GF-D8 (cell line): ENCODE data around the gene C1GALT1C1L.
"Not testable (repeated sequence)": the region's sequence is repeated elsewhere in the genome, so short reads cannot be mapped to it uniquely, and the experiment has no call there.

Experiments used
- DNase-seq: peaks from one replicate; lab custom pipeline; 2025; lab: John Stamatoyannopoulos, UW

Gene C1GALT1C1L

DNA sequence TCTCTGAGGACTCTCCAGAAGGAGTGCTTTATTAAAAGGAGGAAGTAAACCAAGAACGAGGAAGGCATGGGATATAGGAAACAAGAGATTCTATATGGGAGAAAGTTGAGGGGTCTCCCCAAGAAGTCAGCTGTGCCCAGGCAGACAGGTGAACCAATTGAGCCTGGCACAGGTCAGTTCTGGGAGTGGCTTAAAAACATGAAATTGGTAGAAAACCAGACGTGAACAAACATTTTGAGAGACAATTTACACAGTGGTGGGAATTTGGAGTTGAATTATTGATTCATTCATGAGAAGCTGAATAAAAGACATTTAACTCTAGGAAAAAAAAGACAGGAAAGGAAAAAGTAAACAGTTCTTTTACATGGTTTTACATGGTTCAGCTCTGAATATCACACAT lies 22.7 kb downstream of the C1GALT1C1L start:
- no peak for DNase-seq

DNA sequence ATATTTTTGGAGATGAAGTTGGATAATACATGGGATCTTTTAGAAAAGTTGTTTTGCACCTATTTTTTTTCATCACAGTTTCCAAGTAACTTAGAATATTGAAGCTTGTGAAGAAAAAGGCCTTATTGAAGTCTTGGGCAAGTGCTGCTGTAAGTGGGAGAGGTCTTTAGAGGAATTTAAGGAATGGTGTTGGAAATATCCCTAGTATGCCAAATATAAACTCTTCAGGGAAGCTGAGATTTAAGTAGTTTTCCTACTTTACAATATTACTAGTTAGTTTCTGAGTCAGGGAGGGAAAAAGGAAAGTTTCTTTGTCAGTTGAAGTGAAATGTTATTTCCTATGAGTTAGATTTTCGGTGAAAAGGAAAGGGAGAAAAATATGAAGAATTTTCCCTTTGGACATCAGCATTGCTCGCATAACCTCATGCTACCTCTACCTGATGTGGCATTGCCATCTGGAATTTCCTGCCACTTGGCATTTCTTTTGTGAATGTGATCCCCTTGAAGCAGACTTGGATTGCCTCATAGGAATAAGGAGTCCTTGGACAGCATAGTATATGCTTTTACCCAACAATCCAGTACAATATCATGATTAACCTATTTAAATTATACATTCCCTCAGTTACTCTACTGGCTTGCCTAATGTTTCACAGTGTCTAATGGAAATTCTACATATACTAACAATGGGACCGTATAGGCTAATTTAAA lies 27.1 kb downstream of the C1GALT1C1L start:
- DNase-seq: no peak

GRCh38 chr2:43643680-43644079 lies 32.5 kb downstream of the C1GALT1C1L start:
- no peak for DNase-seq

GRCh38 chr2:43642363-43642762 lies 33.9 kb downstream of the C1GALT1C1L start:
- no peak for DNase-seq

GRCh38 chr2:43637030-43637803 lies 39.0 kb downstream of the C1GALT1C1L start, which contains the start of gene PLEKHH2:
Gene PLEKHH2 (plus strand): TSS chr2:43637260. CDS start chr2:43644674, 7,414 bp downstream.
- no peak for DNase-seq

DNA sequence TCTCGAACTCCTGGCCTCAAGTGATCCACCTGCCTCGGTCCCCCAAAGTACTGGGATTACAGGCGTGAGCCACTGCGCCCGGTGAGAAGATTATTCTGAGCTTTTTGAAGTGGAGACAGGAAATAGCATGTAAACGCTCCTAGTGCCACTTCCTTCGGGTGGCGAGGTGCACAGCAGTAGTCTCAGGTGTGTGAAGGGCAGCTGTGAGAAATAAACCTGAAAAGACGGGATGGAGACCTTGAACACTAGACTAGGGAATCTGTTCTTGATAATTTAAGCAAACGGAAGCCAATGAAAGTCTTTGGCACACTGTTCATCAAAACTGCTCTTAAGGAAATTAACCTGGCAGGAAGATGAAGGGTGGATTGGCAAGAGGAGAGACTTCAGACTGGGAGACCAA lies 39.6 kb downstream of the C1GALT1C1L start:
- DNase-seq: no peak

DNA sequence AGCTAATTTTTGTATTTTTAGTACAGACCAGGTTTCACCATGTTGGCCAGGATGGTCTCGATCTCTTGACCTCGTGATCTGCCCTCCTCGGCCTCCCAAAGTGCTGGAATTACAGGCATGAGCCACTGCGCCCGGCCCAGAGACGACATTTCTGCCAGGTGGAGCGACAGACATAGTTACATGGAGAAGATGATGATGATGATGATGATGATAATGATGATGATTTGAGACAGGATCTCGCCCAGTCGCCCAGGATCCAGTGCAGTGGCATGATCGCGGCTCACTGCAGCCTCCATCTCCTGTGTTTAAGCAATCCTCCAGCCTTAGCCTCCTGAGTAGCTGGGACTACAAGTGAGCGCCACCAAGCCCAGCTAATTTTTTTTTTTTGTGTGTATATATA lies 40.1 kb downstream of the C1GALT1C1L start:
- not testable (repeated sequence) for DNase-seq

DNA sequence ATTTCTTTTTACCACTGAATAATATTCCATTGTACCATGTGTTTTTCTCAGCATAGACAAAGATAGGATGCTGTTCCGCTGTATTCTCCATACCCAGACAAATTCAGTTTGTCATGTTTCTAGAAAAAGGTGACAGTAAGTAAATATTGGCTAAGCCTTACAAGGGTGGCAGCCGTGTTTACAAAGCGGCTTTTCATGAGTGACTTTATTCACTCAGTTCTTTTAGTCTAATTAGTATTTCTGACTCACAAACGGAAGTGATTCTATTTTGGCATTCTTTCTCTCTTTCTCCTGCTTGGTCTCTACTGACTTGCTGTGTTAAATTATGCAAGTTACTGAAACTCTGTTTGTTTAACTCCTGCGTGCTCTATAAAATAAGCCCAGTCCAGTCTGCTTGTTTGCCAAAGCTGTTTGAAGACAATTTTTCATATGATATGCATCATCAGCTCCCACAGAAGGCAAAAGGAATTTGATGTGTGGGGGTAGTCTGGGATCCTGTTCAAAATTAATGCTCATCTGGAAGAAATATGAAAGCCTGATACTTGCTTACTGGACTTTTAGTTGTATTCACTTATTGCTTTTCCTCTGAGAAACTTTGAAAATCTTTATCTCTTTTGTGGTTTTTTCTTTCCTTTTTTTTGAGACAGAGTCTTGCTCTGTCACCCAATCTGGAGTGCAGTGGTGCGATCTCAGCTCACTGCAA lies 41.5 kb downstream of the C1GALT1C1L start:
- DNase-seq: no peak

DNA sequence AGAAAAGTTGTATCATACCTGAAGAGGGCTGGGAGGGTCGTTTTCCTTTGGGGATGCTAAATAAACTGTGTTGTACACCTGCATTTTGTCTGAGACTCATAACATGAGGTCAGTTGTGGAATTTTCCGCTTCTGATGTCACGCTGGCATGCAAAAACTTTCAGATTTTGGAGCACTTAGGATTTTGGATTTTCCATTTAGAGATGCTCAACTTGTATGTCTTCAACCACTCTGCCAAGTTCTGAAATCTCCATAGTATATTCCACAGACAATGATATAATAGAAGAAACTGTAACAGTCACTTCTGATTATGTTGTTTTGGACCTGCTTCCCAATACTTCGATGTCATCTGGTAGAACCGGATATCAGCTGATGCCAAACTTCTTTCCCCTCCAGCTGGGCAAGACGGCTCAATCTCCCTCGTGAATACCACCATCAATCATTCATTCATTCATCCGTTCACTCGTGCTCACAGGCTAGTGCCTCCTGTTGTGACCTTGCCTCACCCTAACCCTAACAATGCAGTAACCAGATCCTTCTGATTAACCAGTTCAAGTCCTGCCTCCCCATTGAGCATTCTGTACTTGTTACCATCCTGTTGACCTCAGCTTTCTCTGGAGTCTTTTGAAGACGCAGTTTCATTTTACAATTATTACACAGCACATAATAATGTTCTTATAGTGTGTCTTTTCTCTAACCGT lies 44.5 kb downstream of the C1GALT1C1L start:
- no peak for DNase-seq
